ENCODE data around the gene FFAR1. TPM values are rescaled to one million over a fixed set of nuclear protein-coding genes. Genes with fewer than 3 reads are reported as not detected.

Gene FFAR1
- total RNA-seq, 1 experiment from 2014 or later = 0.44 TPM

DNA sequence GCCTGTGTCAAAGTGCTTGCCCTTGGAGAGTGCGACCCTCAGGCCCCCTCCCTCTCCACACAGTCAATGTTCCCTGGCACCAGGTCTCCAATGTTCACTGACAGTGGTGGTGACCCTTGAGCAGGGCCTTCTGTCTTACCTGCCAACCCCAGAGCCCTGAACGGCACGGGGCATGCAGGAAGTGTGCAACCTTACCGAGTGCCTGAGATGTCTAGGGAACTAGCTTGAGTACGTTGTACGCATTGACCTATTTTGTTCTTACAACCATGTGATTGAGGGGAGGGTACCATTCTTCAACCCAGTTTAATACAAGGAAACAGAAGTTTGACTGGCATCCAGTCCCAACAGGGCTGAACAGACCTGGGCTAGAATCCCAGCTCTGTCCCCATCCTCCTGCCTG is 42.5 kb upstream of the FFAR1 start:
- H3F3A ChIP-seq (ENCODE audit: insufficient read depth, low read depth) = peaks cover 29% of the 10 kb centered on the region
- intact Hi-C loops (cut with micrococcal nuclease; ENCODE audit: unreplicated experiment) = loop anchor here (5.0 kb wide), 1 partner anchor 162 kb away; no protein-coding TSS in a partner anchor
- H3K27ac ChIP-seq = no peak overlapping the region
- TF ChIP-seq, protein P1, sequence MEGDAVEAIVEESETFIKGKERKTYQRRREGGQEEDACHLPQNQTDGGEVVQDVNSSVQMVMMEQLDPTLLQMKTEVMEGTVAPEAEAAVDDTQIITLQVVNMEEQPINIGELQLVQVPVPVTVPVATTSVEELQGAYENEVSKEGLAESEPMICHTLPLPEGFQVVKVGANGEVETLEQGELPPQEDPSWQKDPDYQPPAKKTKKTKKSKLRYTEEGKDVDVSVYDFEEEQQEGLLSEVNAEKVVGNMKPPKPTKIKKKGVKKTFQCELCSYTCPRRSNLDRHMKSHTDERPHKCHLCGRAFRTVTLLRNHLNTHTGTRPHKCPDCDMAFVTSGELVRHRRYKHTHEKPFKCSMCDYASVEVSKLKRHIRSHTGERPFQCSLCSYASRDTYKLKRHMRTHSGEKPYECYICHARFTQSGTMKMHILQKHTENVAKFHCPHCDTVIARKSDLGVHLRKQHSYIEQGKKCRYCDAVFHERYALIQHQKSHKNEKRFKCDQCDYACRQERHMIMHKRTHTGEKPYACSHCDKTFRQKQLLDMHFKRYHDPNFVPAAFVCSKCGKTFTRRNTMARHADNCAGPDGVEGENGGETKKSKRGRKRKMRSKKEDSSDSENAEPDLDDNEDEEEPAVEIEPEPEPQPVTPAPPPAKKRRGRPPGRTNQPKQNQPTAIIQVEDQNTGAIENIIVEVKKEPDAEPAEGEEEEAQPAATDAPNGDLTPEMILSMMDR (conservative IDR thresholded peaks at IDR 0.05) = no peak
- no peak for TF ChIP-seq EZH2 (IDR thresholded peaks at IDR 0.05; ENCODE audit: low read depth)
- H3K79me2 ChIP-seq (ENCODE audit: low read depth) = peaks cover 4% of the 10 kb centered on the region
- no peak overlapping the region for H3K4me2 ChIP-seq
- no peaks in the 10 kb centered on the region for H4K20me1 ChIP-seq (ENCODE audit: insufficient read depth)
- ChIA-PET CTCF (no interaction called here), POLR2A (ENCODE audit: unreplicated experiment) (interaction anchor here (0.7 kb wide), 1 partner anchor 367 kb away, joined by 4 read pairs; no protein-coding TSS in a partner anchor)
- H3K9me2 ChIP-seq (ENCODE audit: insufficient read depth) = no peaks in the 10 kb centered on the region
- no TSS peak for BruUV-seq (replicated peaks)
- no peaks in the 10 kb centered on the region for H3K27me3 ChIP-seq (ENCODE audit: insufficient read depth, low read depth)
- no peaks in the 10 kb centered on the region for H3K36me3 ChIP-seq (ENCODE audit: low read depth)
- no peak for DNase-seq
- H3K4me3 ChIP-seq = no peak overlapping the region
- H2AFZ ChIP-seq = no peak overlapping the region
- no peaks in the 10 kb centered on the region for H3K9me3 ChIP-seq (ENCODE audit: insufficient read depth, low read depth)
- H3K4me1 ChIP-seq (replicated peaks; ENCODE audit: insufficient read depth) = peaks cover 26% of the 10 kb centered on the region

DNA sequence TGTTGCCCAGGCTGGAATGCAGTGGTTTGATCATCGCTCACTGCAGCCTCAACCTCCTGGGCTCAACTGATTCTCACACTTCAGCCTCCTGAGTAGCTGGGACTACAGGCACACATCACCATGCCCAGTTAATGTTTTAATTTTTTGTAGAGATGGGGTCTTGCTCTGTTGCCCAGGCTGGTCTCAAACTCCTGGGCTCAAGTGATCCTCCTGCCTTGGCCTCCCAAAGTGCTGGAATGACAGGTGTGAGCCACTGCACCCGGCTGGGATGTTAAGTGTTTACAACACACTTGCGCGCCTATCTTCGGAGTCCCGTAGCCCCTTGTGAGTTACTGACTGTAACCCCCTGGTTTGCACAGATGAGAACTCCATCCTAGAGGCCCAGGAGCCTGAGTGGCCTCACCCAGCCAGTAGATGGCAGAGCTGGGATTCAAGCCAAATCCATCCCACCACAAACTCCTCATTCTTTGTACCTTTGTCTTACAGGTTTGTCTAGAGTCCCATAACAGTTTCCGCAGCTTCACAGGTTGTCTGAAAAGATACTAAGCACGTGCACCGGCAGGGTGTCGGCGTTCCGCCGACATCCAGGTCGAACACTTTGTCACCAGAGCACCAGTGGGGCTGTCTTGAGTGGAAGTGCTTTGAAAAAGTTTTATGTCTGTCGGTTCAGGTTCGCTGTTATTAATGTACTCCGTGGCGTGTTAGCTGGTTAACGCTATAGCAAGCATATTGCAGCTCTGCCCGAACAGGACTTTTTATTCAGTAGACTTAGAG is 41.0 kb upstream of the FFAR1 start:
- peaks cover 39% of the 10 kb centered on the region for H3K4me1 ChIP-seq (replicated peaks; ENCODE audit: insufficient read depth)
- no peak overlapping the region for H3K4me3 ChIP-seq
- CTCF ChIA-PET = interaction anchor here (0.9 to 1.2 kb wide), 2 partner anchors 13 to 188 kb away, joined by 3 to 4 read pairs; no protein-coding TSS in a partner anchor
- peak overlapping the region; percentile 26; the same call in 1 of the 2 replicates for H3K4me2 ChIP-seq
- no TSS peak for BruUV-seq (replicated peaks)
- no peak overlapping the region for H3K27ac ChIP-seq
- TF ChIP-seq, protein P1 (conservative IDR thresholded peaks at IDR 0.05) = peak; percentile 61
- no peak for TF ChIP-seq EZH2 (IDR thresholded peaks at IDR 0.05; ENCODE audit: low read depth)
- no peak overlapping the region for H2AFZ ChIP-seq
- peaks cover 19% of the 10 kb centered on the region for H3K79me2 ChIP-seq (ENCODE audit: low read depth)
- DNase-seq = peak; percentile 50 to 51
- POLR2A ChIA-PET (ENCODE audit: unreplicated experiment) = interaction anchor here (0.6 kb wide), 1 partner anchor 860 kb away, joined by 4 read pairs; no protein-coding TSS in a partner anchor
- no peaks in the 10 kb centered on the region for H3K9me2 ChIP-seq (ENCODE audit: insufficient read depth)
- H4K20me1 ChIP-seq (ENCODE audit: insufficient read depth) = no peaks in the 10 kb centered on the region
- intact Hi-C loops (cut with micrococcal nuclease; ENCODE audit: unreplicated experiment) = loop anchor here (2.0 to 5.0 kb wide), 2 partner anchors 46 to 161 kb away; no protein-coding TSS in a partner anchor
- H3K9me3 ChIP-seq (ENCODE audit: insufficient read depth, low read depth) = no peaks in the 10 kb centered on the region
- no peaks in the 10 kb centered on the region for H3K27me3 ChIP-seq (ENCODE audit: insufficient read depth, low read depth)
- peaks cover 8% of the 10 kb centered on the region for H3K36me3 ChIP-seq (ENCODE audit: low read depth)
- H3F3A ChIP-seq (ENCODE audit: insufficient read depth, low read depth) = peaks cover 42% of the 10 kb centered on the region

DNA sequence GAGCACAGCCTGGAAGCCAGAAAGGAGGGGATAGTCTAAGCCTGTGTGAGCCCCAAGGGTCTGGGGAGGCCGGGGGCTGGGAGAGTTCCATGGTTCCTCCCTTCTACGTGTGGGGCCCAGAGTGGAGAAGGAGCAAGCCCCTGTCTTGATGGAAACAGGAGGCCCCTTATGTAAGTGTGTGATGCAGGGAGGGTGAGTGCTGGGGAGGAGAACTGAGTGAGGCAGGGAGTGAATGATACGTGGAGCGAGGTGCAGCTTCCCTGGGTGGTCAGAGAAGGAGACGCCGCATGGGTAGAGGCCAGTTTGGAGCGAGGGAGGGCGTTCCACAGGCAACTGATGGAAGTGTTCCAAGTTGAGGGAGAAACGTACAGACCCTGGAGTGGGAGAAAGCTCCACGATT is 39.8 kb upstream of the FFAR1 start:
- Histone ChIP-seq H3K27ac (peak overlapping the region; percentile 97), H3K79me2 (ENCODE audit: low read depth) (peaks cover 32% of the 10 kb centered on the region), H2AFZ (no peak overlapping the region), H3K27me3 (ENCODE audit: insufficient read depth, low read depth) (no peaks in the 10 kb centered on the region), H3K4me2 (peak overlapping the region; percentile 99), H3K4me1 (replicated peaks; ENCODE audit: insufficient read depth) (peaks cover 51% of the 10 kb centered on the region), H3F3A (ENCODE audit: insufficient read depth, low read depth) (peaks cover 45% of the 10 kb centered on the region), H3K9me2 (ENCODE audit: insufficient read depth) (no peaks in the 10 kb centered on the region), H3K36me3 (ENCODE audit: low read depth) (peaks cover 15% of the 10 kb centered on the region), H4K20me1 (ENCODE audit: insufficient read depth) (no peaks in the 10 kb centered on the region), H3K9me3 (ENCODE audit: insufficient read depth, low read depth) (no peaks in the 10 kb centered on the region), H3K4me3 (no peak overlapping the region)
- TF ChIP-seq EZH2 (IDR thresholded peaks at IDR 0.05; ENCODE audit: low read depth) = no peak
- TF ChIP-seq, protein P1 (conservative IDR thresholded peaks at IDR 0.05) = no peak
- CTCF ChIA-PET = no interaction called here
- intact Hi-C loops (cut with micrococcal nuclease; ENCODE audit: unreplicated experiment) = loop anchor here (2.0 to 5.0 kb wide), 2 partner anchors 45 to 159 kb away; no protein-coding TSS in a partner anchor
- DNase-seq = no peak
- POLR2A ChIA-PET (ENCODE audit: unreplicated experiment) = no interaction called here
- no TSS peak for BruUV-seq (replicated peaks)

Data from PC-9 (cell line).